ENCODE measurements around the gene MRGPRD.

- TF ChIP-seq ZNF274 (IDR thresholded peaks at IDR 0.05; ENCODE audit: low read depth, low read length): no peak
- TF ChIP-seq YY1 (IDR thresholded peaks at IDR 0.05; ENCODE audit: insufficient read depth, insufficient read length): no peak
- TF ChIP-seq SUZ12 (IDR thresholded peaks at IDR 0.05; ENCODE audit: extremely low read depth, insufficient read depth, insufficient read length): no peak
Observed at GRCh38 chr11:68994161-68994893, 13.5 kb upstream of the MRGPRD start.
